ENCODE results near the gene PLA2G2C.

PLA2G2C gene

DNA sequence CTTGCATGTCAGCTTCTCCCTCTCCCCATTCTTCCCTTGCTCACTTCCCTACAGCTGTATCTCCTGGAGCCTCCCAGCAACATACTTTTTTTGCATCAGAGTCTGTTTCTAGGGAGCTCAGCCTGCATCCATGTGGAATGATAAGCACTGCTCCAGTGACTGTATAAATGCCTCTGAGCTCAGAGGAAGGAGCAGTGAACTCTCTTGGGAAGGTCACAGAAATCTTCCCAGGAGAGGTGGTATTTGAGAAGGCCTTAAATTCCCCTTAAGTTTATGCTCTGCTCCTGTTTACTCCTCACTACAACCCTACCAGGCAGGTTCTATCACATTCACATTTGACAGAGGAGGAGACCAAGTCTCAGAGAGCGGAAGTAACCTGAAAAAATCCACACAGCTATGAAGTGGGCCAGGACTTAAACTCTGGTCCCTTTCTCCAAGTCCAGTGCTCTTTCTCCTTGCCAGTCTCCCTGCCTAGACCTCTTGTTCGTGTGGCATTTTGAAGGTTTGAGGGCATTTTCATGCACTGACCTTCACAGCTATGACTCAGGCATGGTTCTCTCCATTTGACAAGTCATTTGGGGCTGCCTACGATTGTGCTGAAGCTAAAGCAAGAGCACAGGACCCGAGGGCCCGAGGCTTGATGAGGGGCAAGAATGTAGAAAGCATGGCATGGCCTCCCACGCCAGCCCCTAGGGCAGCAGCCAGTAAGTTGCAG is 6.0 kb downstream of the PLA2G2C start:
- Histone ChIP-seq H3K4me3 (ENCODE audit: low read length) (no peak overlapping the region), H3K4me1 (ENCODE audit: insufficient read depth, low read length) (no peaks in the 10 kb centered on the region), H3K27ac (ENCODE audit: low read length) (no peak overlapping the region), H3K9ac (ENCODE audit: low read depth, low read length) (no peak overlapping the region), H3K27me3 (ENCODE audit: insufficient read depth, low read length) (peaks cover 44% of the 10 kb centered on the region), H3K9me3 (ENCODE audit: insufficient read depth, low read depth, low read length) (no peaks in the 10 kb centered on the region), H3K36me3 (ENCODE audit: insufficient read depth, low read depth, low read length) (no peaks in the 10 kb centered on the region)

GRCh38 chr1:20179371-20180128 is 6.8 kb downstream of the PLA2G2C start:
- Histone ChIP-seq H3K4me1 (ENCODE audit: insufficient read depth, low read length) (no peaks in the 10 kb centered on the region), H3K36me3 (ENCODE audit: insufficient read depth, low read depth, low read length) (no peaks in the 10 kb centered on the region), H3K27me3 (ENCODE audit: insufficient read depth, low read length) (peaks cover 38% of the 10 kb centered on the region), H3K9me3 (ENCODE audit: insufficient read depth, low read depth, low read length) (no peaks in the 10 kb centered on the region), H3K4me3 (ENCODE audit: low read length) (no peak overlapping the region), H3K9ac (ENCODE audit: low read depth, low read length) (no peak overlapping the region), H3K27ac (ENCODE audit: low read length) (no peak overlapping the region)

- H3K27me3 ChIP-seq (ENCODE audit: insufficient read depth, low read length), result peaks cover 32% of the 10 kb centered on the region
- no peaks in the 10 kb centered on the region for H3K36me3 ChIP-seq (ENCODE audit: insufficient read depth, low read depth, low read length)
- no peaks in the 10 kb centered on the region for H3K9me3 ChIP-seq (ENCODE audit: insufficient read depth, low read depth, low read length)
- H3K9ac ChIP-seq (ENCODE audit: low read depth, low read length), result no peak overlapping the region
- no peak overlapping the region for H3K4me3 ChIP-seq (ENCODE audit: low read length)
- H3K4me1 ChIP-seq (ENCODE audit: insufficient read depth, low read length), result no peaks in the 10 kb centered on the region
- no peak overlapping the region for H3K27ac ChIP-seq (ENCODE audit: low read length)
Measured at GRCh38 chr1:20178634-20179370, 7.5 kb downstream of the PLA2G2C start.

DNA sequence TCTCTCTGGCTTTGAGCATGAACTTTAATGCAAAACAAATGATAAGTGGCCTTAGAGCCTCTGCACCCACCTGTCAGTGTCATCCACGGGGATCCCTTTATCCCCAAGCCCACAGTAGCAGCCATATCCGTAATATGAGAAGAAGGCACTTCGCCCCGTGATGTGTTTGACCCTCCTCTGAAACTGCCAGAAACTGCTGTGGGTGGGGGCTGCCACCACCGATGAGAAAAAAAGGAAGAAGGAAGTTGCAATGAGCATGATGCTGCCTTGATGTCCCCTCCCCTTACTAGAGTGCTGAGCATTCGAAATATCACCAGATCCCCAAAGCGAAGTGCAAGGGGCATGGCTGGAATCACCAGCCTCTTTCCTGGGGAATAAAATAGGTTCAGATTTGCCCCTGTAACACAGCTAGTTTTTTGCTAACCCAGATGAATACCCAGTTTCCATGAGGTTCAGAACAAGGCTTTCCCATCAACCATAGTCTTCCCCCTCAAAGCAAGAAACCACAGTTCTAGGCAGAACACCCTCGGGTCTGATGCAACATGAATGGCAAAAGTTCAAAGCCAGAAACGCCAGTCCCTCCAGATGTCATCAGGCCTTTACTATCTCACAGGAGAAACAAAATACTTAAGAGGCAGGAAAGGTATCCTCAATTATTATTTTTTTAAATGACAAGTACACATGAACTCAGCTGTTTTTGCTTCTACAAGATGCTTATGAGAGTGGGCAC is 11.2 kb downstream of the PLA2G2C start:
- no peak overlapping the region for H3K4me3 ChIP-seq (ENCODE audit: low read length)
- H3K36me3 ChIP-seq (ENCODE audit: insufficient read depth, low read depth, low read length), result no peaks in the 10 kb centered on the region
- H3K27ac ChIP-seq (ENCODE audit: low read length), result no peak overlapping the region
- no peaks in the 10 kb centered on the region for H3K4me1 ChIP-seq (ENCODE audit: insufficient read depth, low read length)
- peaks cover 18% of the 10 kb centered on the region for H3K27me3 ChIP-seq (ENCODE audit: insufficient read depth, low read length)
- H3K9me3 ChIP-seq (ENCODE audit: insufficient read depth, low read depth, low read length), result no peaks in the 10 kb centered on the region
- no peak overlapping the region for H3K9ac ChIP-seq (ENCODE audit: low read depth, low read length)

- H3K9me3 ChIP-seq (ENCODE audit: insufficient read depth, low read depth, low read length), result no peaks in the 10 kb centered on the region
- no peak overlapping the region for H3K27ac ChIP-seq (ENCODE audit: low read length)
- no peak overlapping the region for H3K4me3 ChIP-seq (ENCODE audit: low read length)
- H3K9ac ChIP-seq (ENCODE audit: low read depth, low read length), result no peak overlapping the region
- H3K36me3 ChIP-seq (ENCODE audit: insufficient read depth, low read depth, low read length), result no peaks in the 10 kb centered on the region
- no peaks in the 10 kb centered on the region for H3K4me1 ChIP-seq (ENCODE audit: insufficient read depth, low read length)
- H3K27me3 ChIP-seq (ENCODE audit: insufficient read depth, low read length), result no peaks in the 10 kb centered on the region
Measured at GRCh38 chr1:20172033-20172590, 14.2 kb downstream of the PLA2G2C start.

GRCh38 chr1:20169932-20170331 is 16.4 kb downstream of the PLA2G2C start:
- Histone ChIP-seq H3K36me3 (ENCODE audit: insufficient read depth, low read depth, low read length) (no peaks in the 10 kb centered on the region), H3K9me3 (ENCODE audit: insufficient read depth, low read depth, low read length) (peaks cover 2% of the 10 kb centered on the region; the same call in 1 of the 2 replicates), H3K4me3 (ENCODE audit: low read length) (no peak overlapping the region), H3K4me1 (ENCODE audit: insufficient read depth, low read length) (no peaks in the 10 kb centered on the region), H3K27ac (ENCODE audit: low read length) (no peak overlapping the region), H3K27me3 (ENCODE audit: insufficient read depth, low read length) (no peaks in the 10 kb centered on the region), H3K9ac (ENCODE audit: low read depth, low read length) (no peak overlapping the region)

DNA sequence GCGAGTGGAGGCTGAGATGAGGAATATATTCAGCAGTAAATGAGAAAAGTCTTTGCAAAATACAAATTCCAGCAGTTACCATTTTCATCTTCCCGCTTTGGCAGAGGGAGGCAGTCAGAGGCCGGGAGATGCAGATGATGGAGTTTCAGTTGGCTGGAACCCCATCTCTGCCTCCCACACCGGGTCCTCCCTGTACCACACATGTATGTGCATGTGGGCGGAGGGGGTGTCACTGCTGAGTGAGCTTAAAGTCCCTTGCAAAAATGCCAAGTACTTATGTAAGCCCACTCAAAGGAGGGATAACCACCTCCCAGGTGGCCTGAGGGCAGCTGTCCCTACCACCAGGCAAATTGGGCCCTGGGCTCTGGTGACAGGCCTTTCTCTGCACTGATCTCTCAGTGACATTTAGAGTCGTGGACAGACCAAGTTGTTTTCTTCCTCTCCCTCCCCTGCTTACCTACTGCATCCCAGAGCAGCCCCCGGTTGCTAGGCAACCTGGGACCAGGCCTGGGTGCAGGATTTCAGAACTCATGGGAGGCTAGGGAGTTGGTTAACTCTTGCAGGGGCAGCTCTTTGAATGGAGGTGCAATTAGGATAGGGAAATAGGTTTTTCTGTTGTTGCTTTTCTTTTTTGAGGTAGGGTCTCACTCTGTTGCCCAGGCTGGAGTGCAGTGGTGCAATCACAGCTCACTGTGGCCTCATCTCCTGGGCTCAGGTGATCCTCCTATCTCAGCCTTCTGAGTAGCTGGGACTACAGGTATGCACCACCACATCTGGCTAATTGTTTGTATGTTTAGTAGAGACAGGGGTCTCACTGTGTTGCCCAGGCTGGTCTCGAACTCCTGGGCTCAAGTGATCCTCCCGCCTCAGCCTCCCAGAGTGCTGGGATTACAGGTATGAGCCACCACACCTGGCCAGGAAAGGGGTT is 17.5 kb downstream of the PLA2G2C start:
- Histone ChIP-seq H3K4me3 (ENCODE audit: low read length) (no peak overlapping the region), H3K9ac (ENCODE audit: low read depth, low read length) (no peak overlapping the region), H3K27me3 (ENCODE audit: insufficient read depth, low read length) (no peaks in the 10 kb centered on the region), H3K36me3 (ENCODE audit: insufficient read depth, low read depth, low read length) (no peaks in the 10 kb centered on the region), H3K27ac (ENCODE audit: low read length) (no peak overlapping the region), H3K4me1 (ENCODE audit: insufficient read depth, low read length) (no peaks in the 10 kb centered on the region), H3K9me3 (ENCODE audit: insufficient read depth, low read depth, low read length) (peaks cover 2% of the 10 kb centered on the region; the same call in 1 of the 2 replicates)

DNA sequence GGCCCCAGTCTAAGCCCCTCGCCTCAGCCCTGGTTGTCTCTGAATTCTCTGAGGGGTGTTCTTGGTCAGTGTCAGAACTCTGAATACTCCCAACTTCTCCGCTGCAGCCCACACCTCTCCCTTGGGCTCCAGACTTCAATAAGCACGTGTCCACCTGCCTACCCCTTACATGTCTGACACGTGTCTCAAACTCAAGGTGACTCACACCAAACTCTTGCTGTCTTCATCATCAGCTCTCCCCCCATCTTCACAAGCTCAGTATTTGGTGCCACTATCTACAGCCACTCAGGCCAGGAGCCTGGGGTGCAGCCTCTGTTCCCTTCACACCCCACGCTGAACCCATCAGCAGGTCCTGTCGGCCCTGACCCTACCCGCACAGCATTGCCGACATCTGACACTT is 19.2 kb downstream of the PLA2G2C start:
- Histone ChIP-seq H3K36me3 (ENCODE audit: insufficient read depth, low read depth, low read length) (no peaks in the 10 kb centered on the region), H3K9me3 (ENCODE audit: insufficient read depth, low read depth, low read length) (peaks cover 2% of the 10 kb centered on the region; the same call in 1 of the 2 replicates), H3K4me1 (ENCODE audit: insufficient read depth, low read length) (no peaks in the 10 kb centered on the region), H3K4me3 (ENCODE audit: low read length) (no peak overlapping the region), H3K9ac (ENCODE audit: low read depth, low read length) (no peak overlapping the region), H3K27me3 (ENCODE audit: insufficient read depth, low read length) (no peaks in the 10 kb centered on the region), H3K27ac (ENCODE audit: low read length) (no peak overlapping the region)

GRCh38 chr1:20166051-20166450 is 20.3 kb downstream of the PLA2G2C start:
- no peak overlapping the region for H3K27ac ChIP-seq (ENCODE audit: low read length)
- no peaks in the 10 kb centered on the region for H3K4me1 ChIP-seq (ENCODE audit: insufficient read depth, low read length)
- H3K36me3 ChIP-seq (ENCODE audit: insufficient read depth, low read depth, low read length), result no peaks in the 10 kb centered on the region
- peaks cover 9% of the 10 kb centered on the region for H3K9me3 ChIP-seq (ENCODE audit: insufficient read depth, low read depth, low read length)
- no peak overlapping the region for H3K4me3 ChIP-seq (ENCODE audit: low read length)
- no peak overlapping the region for H3K9ac ChIP-seq (ENCODE audit: low read depth, low read length)
- no peaks in the 10 kb centered on the region for H3K27me3 ChIP-seq (ENCODE audit: insufficient read depth, low read length)

DNA sequence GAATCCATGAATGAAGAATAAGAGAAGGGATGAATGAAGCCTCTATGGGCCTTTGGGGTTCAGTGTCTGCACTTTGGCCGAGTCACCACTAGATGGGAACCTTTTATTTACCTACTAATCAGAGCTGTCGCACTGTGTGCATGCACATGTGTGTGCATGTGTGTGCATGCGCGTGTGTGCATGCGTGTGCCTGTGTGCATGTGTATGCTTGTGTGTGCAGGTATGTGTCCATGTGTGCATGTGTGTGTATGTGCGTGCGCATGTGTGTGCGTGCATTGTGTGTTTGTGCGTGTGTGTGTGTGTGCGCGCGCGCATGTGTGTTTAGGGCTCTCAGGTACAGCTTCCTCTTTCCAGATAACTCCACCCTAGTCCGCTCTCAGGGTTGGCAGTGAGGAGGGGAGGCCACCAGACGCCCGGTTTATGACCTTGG is 20.8 kb downstream of the PLA2G2C start:
- H3K27ac ChIP-seq (ENCODE audit: low read length), result no peak overlapping the region
- H3K9ac ChIP-seq (ENCODE audit: low read depth, low read length), result no peak overlapping the region
- no peaks in the 10 kb centered on the region for H3K27me3 ChIP-seq (ENCODE audit: insufficient read depth, low read length)
- peaks cover 14% of the 10 kb centered on the region for H3K9me3 ChIP-seq (ENCODE audit: insufficient read depth, low read depth, low read length)
- H3K4me3 ChIP-seq (ENCODE audit: low read length), result no peak overlapping the region
- H3K36me3 ChIP-seq (ENCODE audit: insufficient read depth, low read depth, low read length), result no peaks in the 10 kb centered on the region
- no peaks in the 10 kb centered on the region for H3K4me1 ChIP-seq (ENCODE audit: insufficient read depth, low read length)
